Mesothelial cell of epicardium (in vitro differentiated cells): ENCODE data around the gene URB1. TPM values are rescaled to one million over a fixed set of nuclear protein-coding genes. Genes with fewer than 3 reads are reported as not detected.

ENCODE experiments used
- DNase-seq, 2 experiments: peaks; one replicate each; pipeline ENCODE4 v3.0.0; 2021; ENCODE audit warnings: low spot score in 2 of 2; ENCODE audit not compliant: unreplicated experiment in 2 of 2
- H3K27ac Mint-ChIP-seq: 2 replicates; pipeline ENCODE4 v1.8.0; 2021; ENCODE audit warnings: mixed read lengths
- H3K27me3 Mint-ChIP-seq: 2 replicates; pipeline ENCODE4 v1.8.0; 2021; ENCODE audit warnings: low read depth, mixed read lengths
- H3K36me3 Mint-ChIP-seq: 2 replicates; pipeline ENCODE4 v1.8.0; 2021; ENCODE audit warnings: mixed read lengths
- H3K4me1 Mint-ChIP-seq: 2 replicates; pipeline ENCODE4 v1.8.0; 2021; ENCODE audit warnings: mixed read lengths
- H3K4me3 Mint-ChIP-seq: 2 replicates; pipeline ENCODE4 v1.8.0; 2021; ENCODE audit warnings: mild to moderate bottlenecking, moderate library complexity, mixed read lengths
- H3K9me3 Mint-ChIP-seq: 2 replicates; pipeline ENCODE4 v1.8.0; 2021; ENCODE audit warnings: mixed read lengths
- total RNA-seq: library from RNA; stranded (reverse); gene quantifications from 3 replicates; pipeline ENCODE4 v1.2.1, GENCODE V29; 2021
- TF ChIP-seq, protein P1 (sequence below): fragments of 200-600 bp; sonication (generic); IDR thresholded peaks from one replicate; pipeline ENCODE4 v1.5.0; 2021; ENCODE audit warnings: antibody characterized with exemption; ENCODE audit not compliant: unreplicated experiment

The URB1 gene
- total RNA-seq, 1 donor from 2014 or later = 21.8 TPM

DNA sequence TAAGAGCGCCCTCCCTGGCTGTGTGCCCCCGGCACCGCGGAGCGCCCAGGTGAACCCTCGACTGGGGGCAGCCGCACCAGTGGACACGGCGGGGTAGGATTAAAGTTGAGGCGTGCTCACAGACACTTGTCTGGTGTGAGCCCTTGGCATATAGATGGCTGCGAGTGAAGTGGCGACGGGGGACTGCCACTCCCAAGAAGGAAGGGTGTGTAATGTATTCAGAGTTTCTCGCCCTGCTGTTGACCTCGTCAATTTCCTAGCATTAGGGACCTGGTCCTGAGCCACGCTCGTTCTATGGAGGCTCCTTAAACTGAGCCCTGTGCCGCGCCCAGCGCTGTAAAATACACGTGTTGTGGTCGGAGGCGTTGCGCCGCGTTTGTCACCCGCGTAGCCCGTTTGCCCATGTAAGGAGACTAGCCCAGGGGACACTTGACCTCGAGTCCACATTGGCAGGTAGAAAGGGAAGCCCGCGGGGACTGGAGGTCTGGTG is 20.2 kb upstream of the URB1 start:
- TF ChIP-seq, protein P1, sequence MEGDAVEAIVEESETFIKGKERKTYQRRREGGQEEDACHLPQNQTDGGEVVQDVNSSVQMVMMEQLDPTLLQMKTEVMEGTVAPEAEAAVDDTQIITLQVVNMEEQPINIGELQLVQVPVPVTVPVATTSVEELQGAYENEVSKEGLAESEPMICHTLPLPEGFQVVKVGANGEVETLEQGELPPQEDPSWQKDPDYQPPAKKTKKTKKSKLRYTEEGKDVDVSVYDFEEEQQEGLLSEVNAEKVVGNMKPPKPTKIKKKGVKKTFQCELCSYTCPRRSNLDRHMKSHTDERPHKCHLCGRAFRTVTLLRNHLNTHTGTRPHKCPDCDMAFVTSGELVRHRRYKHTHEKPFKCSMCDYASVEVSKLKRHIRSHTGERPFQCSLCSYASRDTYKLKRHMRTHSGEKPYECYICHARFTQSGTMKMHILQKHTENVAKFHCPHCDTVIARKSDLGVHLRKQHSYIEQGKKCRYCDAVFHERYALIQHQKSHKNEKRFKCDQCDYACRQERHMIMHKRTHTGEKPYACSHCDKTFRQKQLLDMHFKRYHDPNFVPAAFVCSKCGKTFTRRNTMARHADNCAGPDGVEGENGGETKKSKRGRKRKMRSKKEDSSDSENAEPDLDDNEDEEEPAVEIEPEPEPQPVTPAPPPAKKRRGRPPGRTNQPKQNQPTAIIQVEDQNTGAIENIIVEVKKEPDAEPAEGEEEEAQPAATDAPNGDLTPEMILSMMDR = no peak
- peaks cover 22% of the 10 kb centered on the region for H3K4me1 Mint-ChIP-seq
- H3K27me3 Mint-ChIP-seq = peaks cover 91% of the 10 kb centered on the region
- H3K36me3 Mint-ChIP-seq = no peaks in the 10 kb centered on the region
- DNase-seq = no peak
- no peak overlapping the region for H3K27ac Mint-ChIP-seq
- no peaks in the 10 kb centered on the region for H3K9me3 Mint-ChIP-seq
- peak overlapping the region; percentile 76 for H3K4me3 Mint-ChIP-seq

DNA sequence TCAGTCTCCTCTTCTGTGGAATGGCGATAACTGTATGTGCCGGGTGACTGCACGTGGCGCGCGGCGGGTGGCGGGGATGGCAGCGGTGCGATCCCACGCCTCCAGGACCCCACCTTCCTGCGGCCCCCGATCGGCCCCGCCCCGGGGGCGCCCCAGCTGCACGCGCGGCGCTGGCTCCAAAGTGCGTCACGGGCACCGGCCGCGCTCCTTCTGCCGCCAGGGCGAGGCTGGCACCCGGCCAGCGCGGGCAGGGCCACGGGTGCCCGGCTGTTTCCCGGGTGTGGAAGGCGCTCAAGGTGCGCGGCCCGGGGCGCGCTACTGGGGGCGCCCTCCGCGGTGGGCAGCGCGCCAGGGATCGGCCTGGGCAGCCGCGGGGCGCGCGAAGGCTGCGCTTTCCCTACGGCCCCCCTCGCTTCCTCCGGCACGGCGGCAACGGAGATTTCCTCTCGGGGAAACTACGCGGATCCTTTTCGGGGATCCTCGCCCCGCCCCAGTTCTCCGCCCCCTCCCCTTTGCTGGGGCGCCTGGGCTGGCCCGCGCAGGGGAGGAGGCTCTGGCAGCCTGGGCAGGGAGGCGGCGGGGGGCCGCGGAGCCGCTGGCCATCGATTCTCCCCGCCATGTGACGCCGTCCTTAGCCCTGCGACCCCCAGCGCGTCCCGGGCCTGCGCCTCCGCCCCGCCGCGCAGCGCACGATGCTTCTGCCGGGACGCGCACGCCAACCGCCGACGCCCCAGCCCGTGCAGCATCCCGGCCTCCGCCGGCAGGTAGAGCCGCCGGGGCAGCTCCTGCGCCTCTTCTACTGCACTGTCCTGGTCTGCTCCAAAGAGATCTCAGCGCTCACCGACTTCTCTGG is 19.6 kb upstream of the URB1 start, which contains the start of gene EVA1C:
TSS of gene EVA1C (plus strand) at position 545 of the 853 bp plus-strand sequence. CDS start at position 693, 148 bp downstream.
- Mint-ChIP-seq H3K27me3 (peaks cover 88% of the 10 kb centered on the region), H3K4me1 (peaks cover 22% of the 10 kb centered on the region), H3K27ac (no peak within 1 kb of the TSS), H3K4me3 (peak within 1 kb of the TSS; percentile 77), H3K36me3 (no peaks in the 10 kb centered on the region), H3K9me3 (no peaks in the 10 kb centered on the region)
- TF ChIP-seq, protein P1 = no peak
- DNase-seq = peak; percentile 37 to 60

DNA sequence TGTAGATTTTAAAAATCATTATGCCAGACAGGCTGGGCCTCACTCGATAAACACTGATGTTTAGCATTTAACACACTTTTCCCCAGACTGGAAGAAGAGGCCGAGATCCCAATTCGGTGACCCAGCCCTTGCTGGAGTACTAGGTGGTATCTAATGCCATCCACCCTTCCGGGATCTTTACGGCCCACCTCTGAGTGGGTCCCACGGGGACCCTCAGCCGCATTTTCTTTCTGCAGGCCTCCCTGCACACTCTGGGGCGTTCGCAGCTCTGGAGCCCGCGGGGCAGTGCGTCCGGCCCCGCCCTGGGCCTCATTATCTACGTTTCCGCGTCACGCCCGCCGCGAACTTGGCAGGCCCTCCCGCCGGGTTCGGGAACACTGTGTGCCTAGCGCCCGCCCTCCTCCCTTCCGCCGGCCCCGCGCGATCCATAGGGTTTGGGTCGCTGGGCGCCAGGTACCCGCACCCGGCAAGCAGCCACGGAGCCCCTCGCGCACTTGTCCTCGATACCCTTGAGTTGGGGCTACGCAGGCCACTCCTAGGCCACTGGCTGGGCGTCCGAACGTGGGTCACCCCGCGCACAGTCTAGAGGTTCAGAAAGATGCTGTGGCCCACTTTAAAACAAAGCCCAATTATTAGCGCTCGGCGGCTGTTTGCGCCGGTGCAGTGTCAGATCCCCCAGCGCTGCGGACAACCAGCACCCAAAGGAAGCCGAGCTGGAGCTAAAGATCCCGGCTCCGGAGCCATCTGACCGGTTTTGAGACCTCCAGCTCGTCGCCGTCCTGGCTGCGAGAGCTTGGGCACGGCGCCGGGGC is 18.7 kb upstream of the URB1 start:
- H3K4me3 Mint-ChIP-seq = peak overlapping the region; percentile 77
- H3K27me3 Mint-ChIP-seq = peaks cover 84% of the 10 kb centered on the region
- H3K36me3 Mint-ChIP-seq = no peaks in the 10 kb centered on the region
- H3K4me1 Mint-ChIP-seq = peaks cover 22% of the 10 kb centered on the region
- H3K9me3 Mint-ChIP-seq = no peaks in the 10 kb centered on the region
- no peak overlapping the region for H3K27ac Mint-ChIP-seq
- TF ChIP-seq, protein P1 = no peak
- DNase-seq = peak in 1 of 2 experiments; percentile 44

DNA sequence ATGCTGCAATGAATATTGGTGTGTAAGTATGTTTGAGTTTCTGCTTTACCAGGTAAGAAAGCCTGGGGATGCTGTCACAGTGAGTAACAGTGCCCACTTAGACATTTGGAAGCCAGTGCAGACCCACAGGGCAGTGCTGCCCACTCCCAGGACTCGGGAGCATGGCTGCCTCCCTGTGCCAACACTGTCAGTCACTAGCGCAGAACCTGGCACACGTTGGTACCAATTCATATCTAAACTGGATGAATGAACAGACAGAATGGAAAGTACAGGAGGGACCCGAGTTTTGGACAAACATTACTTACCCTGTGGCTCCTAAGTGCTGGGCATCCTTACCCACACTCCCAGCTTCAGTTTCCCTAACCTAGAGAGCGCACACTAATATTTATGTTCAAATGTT is 18.1 kb upstream of the URB1 start:
- Mint-ChIP-seq H3K36me3 (no peaks in the 10 kb centered on the region), H3K27me3 (peaks cover 81% of the 10 kb centered on the region), H3K9me3 (no peaks in the 10 kb centered on the region), H3K27ac (no peak overlapping the region), H3K4me3 (peak overlapping the region; percentile 77), H3K4me1 (peaks cover 20% of the 10 kb centered on the region)
- TF ChIP-seq, protein P1 = no peak
- DNase-seq = no peak

DNA sequence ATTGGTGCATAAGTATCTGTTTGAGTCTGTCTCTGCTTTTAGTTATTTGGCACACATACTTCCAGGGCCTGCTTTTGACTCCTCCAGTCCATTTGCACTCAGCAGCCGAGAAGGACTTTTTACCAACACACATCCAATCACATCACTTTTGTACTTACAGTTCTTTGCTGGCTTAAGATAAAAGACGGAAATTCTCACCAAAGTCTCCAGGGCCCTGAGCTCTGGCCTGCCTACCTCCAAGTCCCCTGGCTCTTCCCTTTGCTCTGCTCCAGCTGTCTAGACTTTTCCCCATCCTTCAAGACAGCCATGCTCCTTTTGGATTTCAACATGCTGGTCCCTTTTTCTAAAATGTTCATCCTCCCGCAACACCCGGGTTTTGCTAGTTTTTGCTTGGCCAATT is 17.5 kb upstream of the URB1 start:
- TF ChIP-seq, protein P1 = no peak
- Mint-ChIP-seq H3K36me3 (no peaks in the 10 kb centered on the region), H3K9me3 (no peaks in the 10 kb centered on the region), H3K4me1 (peaks cover 14% of the 10 kb centered on the region), H3K27me3 (peaks cover 77% of the 10 kb centered on the region), H3K27ac (no peak overlapping the region), H3K4me3 (no peak overlapping the region)
- DNase-seq = no peak
